ENCODE measurements around the gene SFI1.

SFI1 gene

GRCh38 chr22:31613904-31614296 is 117.6 kb downstream of the SFI1 start:
- H3K27ac ChIP-seq: no peak overlapping the region
- no peak for DNase-seq (ENCODE audit: low read depth, low spot score)

GRCh38 chr22:31614781-31615490 is 118.6 kb downstream of the SFI1 start:
- no peak for DNase-seq (ENCODE audit: low read depth, low spot score)
- H3K27ac ChIP-seq: no peak overlapping the region

- DNase-seq (ENCODE audit: low read depth, low spot score): no peak
- no peak overlapping the region for H3K27ac ChIP-seq
Measured at GRCh38 chr22:31615491-31615860, 119.1 kb downstream of the SFI1 start.

GRCh38 chr22:31615940-31616314 is 119.6 kb downstream of the SFI1 start:
- no peak for DNase-seq (ENCODE audit: low read depth, low spot score)
- no peak overlapping the region for H3K27ac ChIP-seq

- no peak for DNase-seq (ENCODE audit: low read depth, low spot score)
- no peak overlapping the region for H3K27ac ChIP-seq
Measured at GRCh38 chr22:31616315-31616980, 120.1 kb downstream of the SFI1 start.

GRCh38 chr22:31618057-31618456 is 121.7 kb downstream of the SFI1 start:
- no peak for DNase-seq (ENCODE audit: low read depth, low spot score)
- no peak overlapping the region for H3K27ac ChIP-seq

- H3K27ac ChIP-seq: no peak overlapping the region
- DNase-seq (ENCODE audit: low read depth, low spot score): no peak
Measured at GRCh38 chr22:31618471-31619176, 122.3 kb downstream of the SFI1 start.

- DNase-seq (ENCODE audit: low read depth, low spot score): no peak
- H3K27ac ChIP-seq: no peak overlapping the region
Measured at GRCh38 chr22:31619611-31620300, 123.4 kb downstream of the SFI1 start.

GRCh38 chr22:31620756-31621480 is 124.6 kb downstream of the SFI1 start:
- no peak for DNase-seq (ENCODE audit: low read depth, low spot score)
- H3K27ac ChIP-seq: no peak overlapping the region

- DNase-seq (ENCODE audit: low read depth, low spot score): no peak
- H3K27ac ChIP-seq: no peak overlapping the region
Measured at GRCh38 chr22:31621507-31622124, 125.3 kb downstream of the SFI1 start.

GRCh38 chr22:31622980-31623379 is 126.6 kb downstream of the SFI1 start:
- no peak for DNase-seq (ENCODE audit: low read depth, low spot score)
- no peak overlapping the region for H3K27ac ChIP-seq

GRCh38 chr22:31623592-31624304 is 127.4 kb downstream of the SFI1 start:
- H3K27ac ChIP-seq: no peak overlapping the region
- DNase-seq (ENCODE audit: low read depth, low spot score): no peak

- DNase-seq (ENCODE audit: low read depth, low spot score): no peak
- no peak overlapping the region for H3K27ac ChIP-seq
Measured at GRCh38 chr22:31625257-31625640, 128.9 kb downstream of the SFI1 start.

- DNase-seq (ENCODE audit: low read depth, low spot score): no peak
- H3K27ac ChIP-seq: peak overlapping the region; percentile 19
Measured at GRCh38 chr22:31625661-31626426, 129.5 kb downstream of the SFI1 start.

GRCh38 chr22:31626427-31627150 is 130.3 kb downstream of the SFI1 start:
- DNase-seq (ENCODE audit: low read depth, low spot score): no peak
- H3K27ac ChIP-seq: peak overlapping the region; percentile 19

- no peak overlapping the region for H3K27ac ChIP-seq
- DNase-seq (ENCODE audit: low read depth, low spot score): no peak
Measured at GRCh38 chr22:31627223-31627731, 130.9 kb downstream of the SFI1 start.

GRCh38 chr22:31628362-31628761 is 132.0 kb downstream of the SFI1 start:
- no peak for DNase-seq (ENCODE audit: low read depth, low spot score)
- no peak overlapping the region for H3K27ac ChIP-seq
